Posterior vena cava (tissue), 2 donors: ENCODE data around the gene STK32C. TPM values are rescaled to one million over a fixed set of nuclear protein-coding genes. Genes with fewer than 3 reads are reported as not detected.
A peak's percentile ranks its signal among the peaks of the same experiment; 100 is the strongest.
"Not testable (repeated sequence)": the region's sequence is repeated elsewhere in the genome, so short reads cannot be mapped to it uniquely, and the experiment has no call there.

Experiments
- DNase-seq: peaks from one replicate; pipeline ENCODE4 v3.0.0-alpha.2; 2020; ENCODE audit warnings: low spot score
- intact Hi-C, 2 donors: fragments of 100-400 bp; cut with DNase I; formaldehyde crosslinking; loops; one replicate each; pipeline versions ENCODE4 v1.14.1 to v1.14.2; 2022 to 2023
- total RNA-seq, 2 donors: library from RNA; stranded (reverse); fragmentation: NEBNext Ultra II Directional; extraction: Animal tissue kit (Norgen Biotek cat#: 25700); gene quantifications; one replicate each; pipeline ENCODE4 v1.2.1, GENCODE V29; 2021
- donor health status: DM: yes; HTN: yes; CAD: no.
- donor health status: DM: yes; HTN: yes; CAD: no.

Gene STK32C
- total RNA-seq, 2 donors from 2014 or later, result 6.3 to 9.7 TPM

- DNase-seq, intact Hi-C loops: not testable (repeated sequence)
Observed at GRCh38 chr10:132160834-132161622, 146.7 kb downstream of the STK32C start.

GRCh38 chr10:132160231-132160630, 147.5 kb downstream of the STK32C start:
- DNase-seq, intact Hi-C loops: not testable (repeated sequence)

GRCh38 chr10:132159302-132160230, 148.2 kb downstream of the STK32C start:
- intact Hi-C loops, result not testable (repeated sequence)
- peak; percentile 35 for DNase-seq

GRCh38 chr10:132158823-132159222, 148.9 kb downstream of the STK32C start:
- intact Hi-C loops, result no loop called here
- DNase-seq, result no peak

- intact Hi-C loops, result no loop called here
Observed at GRCh38 chr10:132158122-132158741, 149.5 kb downstream of the STK32C start.

More at GRCh38 chr10:132158122-132158741, 149.5 kb downstream of the STK32C start:
- DNase-seq, result peak; percentile 35

Other genes with a start within 250 kb of the STK32C start
- gene JAKMIP3, start 242.0 kb downstream of the STK32C start, total RNA-seq, result under 1 TPM; 0.60 to 0.62 TPM
- 1 to 10 TPM; 1.4 to 2.1 TPM for gene DPYSL4, start 121.0 kb downstream of the STK32C start, total RNA-seq
- 1 to 10 TPM; 4.7 to 6.5 TPM for gene LRRC27, start 24.2 kb upstream of the STK32C start, total RNA-seq
- 10 to 100 TPM; 10.4 to 16.1 TPM for gene PWWP2B, start 89.2 kb upstream of the STK32C start, total RNA-seq
- gene INPP5A, start 229.8 kb upstream of the STK32C start, total RNA-seq, result 100 to 1,000 TPM in 1 of 2 donors, 10 to 100 TPM in 1; 65.2 to 102 TPM